Fibroblast of lung (primary cell): ENCODE data around the gene NTF4. TPM values are rescaled to one million over a fixed set of nuclear protein-coding genes. Genes with fewer than 3 reads are reported as not detected.

Source experiments
- DNase-seq, 2 donors: peaks; one replicate each; pipeline versions ENCODE4 v3.0.0 to v3.0.0-alpha.2; 2010; ENCODE audit warnings: low read depth in 2 of 2
- H2AFZ ChIP-seq: 2 replicates; pipeline ENCODE4 v1.5.1; 2012; ENCODE audit warnings: low read length, control low read depth, inconsistent platforms
- H3K27ac ChIP-seq: 2 replicates; pipeline ENCODE4 v1.5.1; 2011; ENCODE audit warnings: low read length, control low read depth; ENCODE audit not compliant: insufficient read depth
- H3K27me3 ChIP-seq: 2 replicates; pipeline ENCODE4 v1.5.1; 2011; ENCODE audit warnings: mild to moderate bottlenecking, low read length; ENCODE audit not compliant: control insufficient read depth, insufficient read depth
- H3K36me3 ChIP-seq: 2 replicates; pipeline ENCODE4 v1.5.1; 2011; ENCODE audit warnings: low read length; ENCODE audit not compliant: control insufficient read depth, insufficient read depth
- H3K4me1 ChIP-seq: 2 replicates; pipeline ENCODE4 v1.5.1; 2011; ENCODE audit warnings: low read length; ENCODE audit not compliant: control insufficient read depth, insufficient read depth; ENCODE audit errors: extremely low read depth
- H3K4me2 ChIP-seq: 2 replicates; pipeline ENCODE4 v1.5.1; 2011; ENCODE audit warnings: low read length, control low read depth; ENCODE audit not compliant: insufficient read depth; ENCODE audit errors: extremely low read depth
- H3K4me3 ChIP-seq, 4 experiments: fragments of 200-600 bp in 1 of 4; sonication (generic) in 1 of 4; replicated peaks in 1 of 4; 2 replicates each; pipeline ENCODE4 v1.5.1; 2011 to 2016; ENCODE audit warnings: low read length in 4 of 4, low read depth in 3 of 4, mild to moderate bottlenecking in 3 of 4, control low read depth in 2 of 4, inconsistent platforms in 1 of 4, mixed read lengths in 1 of 4; ENCODE audit not compliant: insufficient read depth in 1 of 4; ENCODE audit errors: control extremely low read depth in 1 of 4
- H3K79me2 ChIP-seq: 2 replicates; pipeline ENCODE4 v1.5.1; 2012; ENCODE audit warnings: mild to moderate bottlenecking, low read length, inconsistent platforms; ENCODE audit not compliant: control insufficient read depth, insufficient read depth
- H3K9ac ChIP-seq: 2 replicates; pipeline ENCODE4 v1.5.1; 2011; ENCODE audit warnings: mild to moderate bottlenecking, low read length, control low read depth; ENCODE audit not compliant: insufficient read depth
- H3K9me3 ChIP-seq: 2 replicates; pipeline ENCODE4 v1.5.1; 2012; ENCODE audit warnings: low read depth, low read length; ENCODE audit not compliant: control insufficient read depth, insufficient read depth
- H4K20me1 ChIP-seq: 2 replicates; pipeline ENCODE4 v1.5.1; 2011; ENCODE audit warnings: low read length; ENCODE audit not compliant: control insufficient read depth, insufficient read depth; ENCODE audit errors: extremely low read depth
- EZH2 ChIP-seq: IDR thresholded peaks from 2 replicates; pipeline ENCODE4 v1.5.1; 2012; ENCODE audit warnings: low read length, control low read depth, mild to moderate bottlenecking; ENCODE audit errors: missing control alignments
- polyA plus RNA-seq, 2 donors: library from polyadenylated mRNA; depleted of rRNA in 1 of 2; stranded (reverse) in 1 of 2; unstranded in 1 of 2; fragments of >200 nt; gene quantifications; 2 replicates each; pipeline ENCODE4 v1.2.1, GENCODE V29; 2011 to 2012; ENCODE audit warnings: missing spikeins in 1 of 2
- total RNA-seq: library from RNA; depleted of rRNA; stranded (reverse); fragments of >200 nt; gene quantifications from 2 replicates; pipeline ENCODE4 v1.2.1, GENCODE V29; 2014
- TF ChIP-seq, protein P1 (sequence below), 2 donors: IDR thresholded peaks in 1 of 2; conservative IDR thresholded peaks in 1 of 2; 1 replicate in 1 of 2; 2 replicates in 1 of 2; pipeline ENCODE4 v1.5.1; 2011 to 2012; ENCODE audit warnings: low read length in 2 of 2, control low read depth in 1 of 2, inconsistent platforms in 1 of 2, low read depth in 1 of 2, mild to moderate bottlenecking in 1 of 2

The NTF4 gene
- total and polyA plus RNA-seq, 2 donors (not counting 1 experiment from before 2014, with no cell fraction given): not detected

GRCh38 chr19:49070416-49070815 lies 5.8 kb upstream of the NTF4 start:
- H2AFZ ChIP-seq: no peak overlapping the region
- no peaks in the 10 kb centered on the region for H3K79me2 ChIP-seq
- no peaks in the 10 kb centered on the region for H3K4me1 ChIP-seq
- no peak for DNase-seq
- H3K27me3 ChIP-seq: peaks cover 42% of the 10 kb centered on the region
- H3K4me2 ChIP-seq: no peak overlapping the region
- H3K9ac ChIP-seq: no peak overlapping the region
- H3K4me3 ChIP-seq: no peak overlapping the region
- H3K27ac ChIP-seq: no peak overlapping the region
- TF ChIP-seq, protein P1, sequence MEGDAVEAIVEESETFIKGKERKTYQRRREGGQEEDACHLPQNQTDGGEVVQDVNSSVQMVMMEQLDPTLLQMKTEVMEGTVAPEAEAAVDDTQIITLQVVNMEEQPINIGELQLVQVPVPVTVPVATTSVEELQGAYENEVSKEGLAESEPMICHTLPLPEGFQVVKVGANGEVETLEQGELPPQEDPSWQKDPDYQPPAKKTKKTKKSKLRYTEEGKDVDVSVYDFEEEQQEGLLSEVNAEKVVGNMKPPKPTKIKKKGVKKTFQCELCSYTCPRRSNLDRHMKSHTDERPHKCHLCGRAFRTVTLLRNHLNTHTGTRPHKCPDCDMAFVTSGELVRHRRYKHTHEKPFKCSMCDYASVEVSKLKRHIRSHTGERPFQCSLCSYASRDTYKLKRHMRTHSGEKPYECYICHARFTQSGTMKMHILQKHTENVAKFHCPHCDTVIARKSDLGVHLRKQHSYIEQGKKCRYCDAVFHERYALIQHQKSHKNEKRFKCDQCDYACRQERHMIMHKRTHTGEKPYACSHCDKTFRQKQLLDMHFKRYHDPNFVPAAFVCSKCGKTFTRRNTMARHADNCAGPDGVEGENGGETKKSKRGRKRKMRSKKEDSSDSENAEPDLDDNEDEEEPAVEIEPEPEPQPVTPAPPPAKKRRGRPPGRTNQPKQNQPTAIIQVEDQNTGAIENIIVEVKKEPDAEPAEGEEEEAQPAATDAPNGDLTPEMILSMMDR (conservative IDR thresholded peaks at IDR 0.05 in 1 of 2, IDR thresholded peaks at IDR 0.05 in 1 of 2; ENCODE audit: low read depth in 1 of 2, low read length in 2 of 2): no peak
- no peak for TF ChIP-seq EZH2
- H3K9me3 ChIP-seq: no peaks in the 10 kb centered on the region
- no peaks in the 10 kb centered on the region for H4K20me1 ChIP-seq
- H3K36me3 ChIP-seq: no peaks in the 10 kb centered on the region

GRCh38 chr19:49069026-49069425 lies 4.4 kb upstream of the NTF4 start:
- DNase-seq: no peak
- H3K27ac ChIP-seq: no peak overlapping the region
- H4K20me1 ChIP-seq: no peaks in the 10 kb centered on the region
- no peaks in the 10 kb centered on the region for H3K9me3 ChIP-seq
- no peaks in the 10 kb centered on the region for H3K79me2 ChIP-seq
- H3K4me3 ChIP-seq: no peak overlapping the region
- H3K36me3 ChIP-seq: no peaks in the 10 kb centered on the region
- no peak overlapping the region for H3K9ac ChIP-seq
- no peak overlapping the region for H3K4me2 ChIP-seq
- peaks cover 51% of the 10 kb centered on the region for H3K27me3 ChIP-seq
- TF ChIP-seq, protein P1 (conservative IDR thresholded peaks at IDR 0.05 in 1 of 2, IDR thresholded peaks at IDR 0.05 in 1 of 2; ENCODE audit: low read depth in 1 of 2, low read length in 2 of 2): no peak
- no peak for TF ChIP-seq EZH2
- no peaks in the 10 kb centered on the region for H3K4me1 ChIP-seq
- no peak overlapping the region for H2AFZ ChIP-seq

DNA sequence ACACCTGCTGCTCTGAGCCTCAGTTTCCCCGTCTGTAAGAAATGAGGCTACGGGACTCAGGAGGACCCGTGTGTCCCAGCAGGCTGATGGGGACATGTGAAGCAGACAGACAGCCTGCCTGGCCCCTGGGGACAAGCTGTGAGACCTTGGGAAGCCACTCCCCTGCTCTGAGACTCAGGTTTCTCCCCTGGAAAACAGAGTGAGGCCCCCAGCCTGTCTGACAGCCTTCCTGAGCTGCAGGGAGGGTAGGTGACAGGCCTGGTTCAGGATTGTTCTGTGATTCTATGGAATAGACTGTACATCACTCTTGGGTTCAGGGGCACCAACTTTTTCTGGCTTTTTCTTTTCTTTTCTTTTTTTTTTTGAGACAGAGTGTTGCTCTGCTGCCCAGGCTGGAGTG lies 2.9 kb upstream of the NTF4 start:
- TF ChIP-seq EZH2: no peak
- TF ChIP-seq, protein P1 (conservative IDR thresholded peaks at IDR 0.05 in 1 of 2, IDR thresholded peaks at IDR 0.05 in 1 of 2; ENCODE audit: low read depth in 1 of 2, low read length in 2 of 2): no peak
- DNase-seq: no peak
- H3K27me3 ChIP-seq: peaks cover 42% of the 10 kb centered on the region
- no peaks in the 10 kb centered on the region for H3K4me1 ChIP-seq
- no peaks in the 10 kb centered on the region for H4K20me1 ChIP-seq
- no peaks in the 10 kb centered on the region for H3K79me2 ChIP-seq
- no peak overlapping the region for H3K27ac ChIP-seq
- no peak overlapping the region for H3K4me3 ChIP-seq
- no peak overlapping the region for H2AFZ ChIP-seq
- H3K9me3 ChIP-seq: no peaks in the 10 kb centered on the region
- no peak overlapping the region for H3K4me2 ChIP-seq
- H3K36me3 ChIP-seq: no peaks in the 10 kb centered on the region
- H3K9ac ChIP-seq: no peak overlapping the region
